ENCODE results near the gene RBM47. TPM values are rescaled to one million over a fixed set of nuclear protein-coding genes. Genes with fewer than 3 reads are reported as not detected.

RBM47 gene
- total and polyA plus RNA-seq, 2 donors (not counting 1 experiment from before 2014, with no cell fraction given), result 5.6 to 12.9 TPM

- Histone ChIP-seq H2AFZ (ENCODE audit: insufficient read depth, low read depth, low read length, poor library complexity, severe bottlenecking) (no peak overlapping the region), H3K4me2 (replicated peaks; ENCODE audit: low read depth, low read length, poor library complexity, severe bottlenecking) (no peak overlapping the region), H3K9ac (ENCODE audit: low read length) (no peak overlapping the region), H3K4me3 (ENCODE audit: control extremely low read depth in 1 of 5, extremely low read depth in 1 of 5, insufficient read depth in 1 of 5, low read depth in 2 of 5, low read length in 4 of 5) (no peak overlapping the region), H3K79me2 (ENCODE audit: control insufficient read depth, insufficient read depth, low read length) (no peaks in the 10 kb centered on the region), H3K27me3 (replicated peaks in 1 of 4; ENCODE audit: control extremely low read depth in 1 of 4, control insufficient read depth in 3 of 4, insufficient read depth in 4 of 4, low read length in 3 of 4) (no peaks in the 10 kb centered on the region), H3K9me3 (ENCODE audit: control extremely low read depth in 1 of 3, control insufficient read depth in 2 of 3, insufficient read depth in 1 of 3, low read length in 2 of 3) (no peaks in the 10 kb centered on the region), H3K36me3 (replicated peaks in 1 of 2; ENCODE audit: control extremely low read depth in 1 of 2, control insufficient read depth in 1 of 2, extremely low read depth in 1 of 2, insufficient read depth in 2 of 2, low read length in 1 of 2) (no peaks in the 10 kb centered on the region), H3K4me1 (ENCODE audit: control insufficient read depth in 2 of 2, insufficient read depth in 2 of 2, low read length in 2 of 2) (no peaks in the 10 kb centered on the region), H3K27ac (ENCODE audit: low read length in 2 of 2) (no peak overlapping the region), H4K20me1 (ENCODE audit: control insufficient read depth, insufficient read depth, low read length, poor library complexity, severe bottlenecking) (no peaks in the 10 kb centered on the region)
- intact Hi-C loops (cut with micrococcal nuclease), result no loop called here
- ATAC-seq (ENCODE audit: low read depth) (no peak), DNase-seq (no peak)
- H3K4me3 Mint-ChIP-seq, result no peak overlapping the region
- H3K27me3 Mint-ChIP-seq, result peaks cover 5% of the 10 kb centered on the region
- H3K9me3 Mint-ChIP-seq (ENCODE audit: insufficient read depth), result no peaks in the 10 kb centered on the region
- no peaks in the 10 kb centered on the region for H3K4me1 Mint-ChIP-seq
- no peak overlapping the region for H3K27ac Mint-ChIP-seq
- ChIA-PET CTCF (no interaction called here), POLR2A (no interaction called here)
- 85% methylated on average over 4 of the region's 6 CpGs for WGBS (ENCODE audit: insufficient coverage)
- TF ChIP-seq CTCF (IDR thresholded peaks at IDR 0.05) (no peak), EZH2 (IDR thresholded peaks at IDR 0.05; ENCODE audit: borderline replicate concordance, insufficient read depth, low read depth, low read length, poor library complexity, severe bottlenecking) (no peak)
Observed at GRCh38 chr4:40678421-40678820, 48.8 kb upstream of the RBM47 start.

GRCh38 chr4:40675166-40675565 lies 45.5 kb upstream of the RBM47 start:
- no peaks in the 10 kb centered on the region for H3K9me3 ChIP-seq (ENCODE audit: control extremely low read depth in 1 of 3, control insufficient read depth in 2 of 3, insufficient read depth in 1 of 3, low read length in 2 of 3)
- H3K27ac Mint-ChIP-seq, result no peak overlapping the region
- no peak overlapping the region for H3K27ac ChIP-seq (ENCODE audit: low read length in 2 of 2)
- no peaks in the 10 kb centered on the region for H3K79me2 ChIP-seq (ENCODE audit: control insufficient read depth, insufficient read depth, low read length)
- ATAC-seq (ENCODE audit: low read depth), result no peak
- no peaks in the 10 kb centered on the region for H3K27me3 Mint-ChIP-seq
- no peak overlapping the region for H3K4me2 ChIP-seq (replicated peaks; ENCODE audit: low read depth, low read length, poor library complexity, severe bottlenecking)
- 90% methylated on average over 2 of the region's 6 CpGs for WGBS (ENCODE audit: insufficient coverage)
- no peak for DNase-seq
- ChIA-PET POLR2A (no interaction called here), CTCF (interaction anchor here (1.2 kb wide), 1 partner anchor 222 kb away, joined by 6 read pairs; no protein-coding TSS in a partner anchor)
- H3K4me1 ChIP-seq (ENCODE audit: control insufficient read depth in 2 of 2, insufficient read depth in 2 of 2, low read length in 2 of 2), result no peaks in the 10 kb centered on the region
- no peak overlapping the region for H3K4me3 ChIP-seq (ENCODE audit: control extremely low read depth in 1 of 5, extremely low read depth in 1 of 5, insufficient read depth in 1 of 5, low read depth in 2 of 5, low read length in 4 of 5)
- H3K4me1 Mint-ChIP-seq, result no peaks in the 10 kb centered on the region
- no peaks in the 10 kb centered on the region for H3K27me3 ChIP-seq (replicated peaks in 1 of 4; ENCODE audit: control extremely low read depth in 1 of 4, control insufficient read depth in 3 of 4, insufficient read depth in 4 of 4, low read length in 3 of 4)
- H3K9ac ChIP-seq (ENCODE audit: low read length), result no peak overlapping the region
- H2AFZ ChIP-seq (ENCODE audit: insufficient read depth, low read depth, low read length, poor library complexity, severe bottlenecking), result no peak overlapping the region
- intact Hi-C loops (cut with micrococcal nuclease), result no loop called here
- no peaks in the 10 kb centered on the region for H3K36me3 ChIP-seq (replicated peaks in 1 of 2; ENCODE audit: control extremely low read depth in 1 of 2, control insufficient read depth in 1 of 2, extremely low read depth in 1 of 2, insufficient read depth in 2 of 2, low read length in 1 of 2)
- no peaks in the 10 kb centered on the region for H3K9me3 Mint-ChIP-seq (ENCODE audit: insufficient read depth)
- H3K4me3 Mint-ChIP-seq, result no peak overlapping the region
- no peaks in the 10 kb centered on the region for H4K20me1 ChIP-seq (ENCODE audit: control insufficient read depth, insufficient read depth, low read length, poor library complexity, severe bottlenecking)
- TF ChIP-seq EZH2 (IDR thresholded peaks at IDR 0.05; ENCODE audit: borderline replicate concordance, insufficient read depth, low read depth, low read length, poor library complexity, severe bottlenecking) (no peak), CTCF (IDR thresholded peaks at IDR 0.05) (no peak)

Measured in B cell (primary cell).